Measurements from ENCODE around the gene LRPPRC. TPM values are rescaled to one million over a fixed set of nuclear protein-coding genes. Genes with fewer than 3 reads are reported as not detected.

The LRPPRC gene
- polyA plus RNA-seq, 1 of the 3 experiments (the other 2 are of a cell fraction) = 31.4 TPM

GRCh38 chr2:43946685-43947084 lies 49.1 kb downstream of the LRPPRC start:
- Histone ChIP-seq H3K27me3 (ENCODE audit: insufficient read depth) (no peaks in the 10 kb centered on the region), H3K4me2 (no peak overlapping the region), H3K9me2 (no peaks in the 10 kb centered on the region), H2AFZ (ENCODE audit: low read depth) (no peak overlapping the region), H3K79me2 (ENCODE audit: insufficient read depth) (no peaks in the 10 kb centered on the region), H3K27ac (ENCODE audit: low read depth in 2 of 2, low read length in 1 of 2) (no peak overlapping the region), H3K4me1 (ENCODE audit: control insufficient read depth in 1 of 2, insufficient read depth in 2 of 2, low read depth in 1 of 2, low read length in 1 of 2) (peaks cover 0 to 31% of the 10 kb centered on the region in 2 experiments; a peak in 2 of 4 replicates), H3F3A (replicated peaks; ENCODE audit: insufficient read depth) (peaks cover 8% of the 10 kb centered on the region), H3K36me3 (replicated peaks in 1 of 2; ENCODE audit: control insufficient read depth in 1 of 2, insufficient read depth in 2 of 2, low read length in 1 of 2) (peaks cover 81 to 93% of the 10 kb centered on the region in 2 experiments), H4K20me1 (ENCODE audit: insufficient read depth) (no peaks in the 10 kb centered on the region), H3K9ac (no peak overlapping the region), H3K9me3 (no peaks in the 10 kb centered on the region), H3K4me3 (ENCODE audit: low read depth in 2 of 2, low read length in 1 of 2) (no peak overlapping the region)
- WGBS (ENCODE audit: low lambda C conversion rate) = 97% methylated on average over 4 of the region's 4 CpGs
- TF ChIP-seq TAF1 (IDR thresholded peaks at IDR 0.05; ENCODE audit: borderline replicate concordance, low read depth, low read length) (no peak), RFX5 (IDR thresholded peaks at IDR 0.05; ENCODE audit: low read length) (no peak)
- POLR2A ChIA-PET = no interaction called here
- DNase-seq = no peak
- CTCF ChIA-PET = interaction anchor here (5.2 to 10.8 kb wide), 2 partner anchors 9 to 69 kb away, joined by 34 to 77 read pairs; no protein-coding TSS in a partner anchor

- ChIA-PET POLR2A (no interaction called here), CTCF (interaction anchor here (0.6 to 10.8 kb wide), 6 partner anchors 13 to 601 kb away, joined by 3 to 77 read pairs (median 3); no protein-coding TSS in a partner anchor)
- Histone ChIP-seq H3K36me3 (replicated peaks in 1 of 2; ENCODE audit: control insufficient read depth in 1 of 2, insufficient read depth in 2 of 2, low read length in 1 of 2) (peaks cover 89 to 99% of the 10 kb centered on the region in 2 experiments), H3K79me2 (ENCODE audit: insufficient read depth) (no peaks in the 10 kb centered on the region), H3K4me2 (no peak overlapping the region), H3K27me3 (ENCODE audit: insufficient read depth) (no peaks in the 10 kb centered on the region), H3K4me3 (ENCODE audit: low read depth in 2 of 2, low read length in 1 of 2) (no peak overlapping the region), H3K9me3 (no peaks in the 10 kb centered on the region), H4K20me1 (ENCODE audit: insufficient read depth) (no peaks in the 10 kb centered on the region), H3K9me2 (no peaks in the 10 kb centered on the region), H2AFZ (ENCODE audit: low read depth) (no peak overlapping the region), H3F3A (replicated peaks; ENCODE audit: insufficient read depth) (peaks cover 8% of the 10 kb centered on the region), H3K9ac (no peak overlapping the region), H3K27ac (ENCODE audit: low read depth in 2 of 2, low read length in 1 of 2) (no peak overlapping the region; a peak in 1 of 4 replicates), H3K4me1 (ENCODE audit: control insufficient read depth in 1 of 2, insufficient read depth in 2 of 2, low read depth in 1 of 2, low read length in 1 of 2) (peaks cover 0 to 43% of the 10 kb centered on the region in 2 experiments; a peak in 2 of 4 replicates)
- 94% methylated on average over 3 of the region's 3 CpGs for WGBS (ENCODE audit: low lambda C conversion rate)
- no peak for DNase-seq
- no peak for TF ChIP-seq REST (IDR thresholded peaks at IDR 0.05; ENCODE audit: low read depth, low read length)
- TF ChIP-seq YY1 (IDR thresholded peaks at IDR 0.05; ENCODE audit: low read depth) = no peak
- no peak for TF ChIP-seq TAF1 (IDR thresholded peaks at IDR 0.05; ENCODE audit: borderline replicate concordance, low read depth, low read length)
- TF ChIP-seq TCF12 (IDR thresholded peaks at IDR 0.05) = no peak
- TF ChIP-seq FOXJ3 (CRISPR knock-in tag; IDR thresholded peaks at IDR 0.05) = no peak
- no peak for TF ChIP-seq MXI1 (IDR thresholded peaks at IDR 0.05; ENCODE audit: low read depth, low read length)
- TF ChIP-seq GATA2 (CRISPR knock-in tag; IDR thresholded peaks at IDR 0.05) = no peak
- no peak for TF ChIP-seq GABPA (IDR thresholded peaks at IDR 0.05; ENCODE audit: low read depth)
- TF ChIP-seq FOSL2 (IDR thresholded peaks at IDR 0.05; ENCODE audit: borderline replicate concordance, low read depth) = no peak
- TF ChIP-seq MAX (IDR thresholded peaks at IDR 0.05; ENCODE audit: low read depth) = no peak
- no peak for TF ChIP-seq NRF1 (IDR thresholded peaks at IDR 0.05; ENCODE audit: low read depth, low read length)
- TF ChIP-seq, protein P1, sequence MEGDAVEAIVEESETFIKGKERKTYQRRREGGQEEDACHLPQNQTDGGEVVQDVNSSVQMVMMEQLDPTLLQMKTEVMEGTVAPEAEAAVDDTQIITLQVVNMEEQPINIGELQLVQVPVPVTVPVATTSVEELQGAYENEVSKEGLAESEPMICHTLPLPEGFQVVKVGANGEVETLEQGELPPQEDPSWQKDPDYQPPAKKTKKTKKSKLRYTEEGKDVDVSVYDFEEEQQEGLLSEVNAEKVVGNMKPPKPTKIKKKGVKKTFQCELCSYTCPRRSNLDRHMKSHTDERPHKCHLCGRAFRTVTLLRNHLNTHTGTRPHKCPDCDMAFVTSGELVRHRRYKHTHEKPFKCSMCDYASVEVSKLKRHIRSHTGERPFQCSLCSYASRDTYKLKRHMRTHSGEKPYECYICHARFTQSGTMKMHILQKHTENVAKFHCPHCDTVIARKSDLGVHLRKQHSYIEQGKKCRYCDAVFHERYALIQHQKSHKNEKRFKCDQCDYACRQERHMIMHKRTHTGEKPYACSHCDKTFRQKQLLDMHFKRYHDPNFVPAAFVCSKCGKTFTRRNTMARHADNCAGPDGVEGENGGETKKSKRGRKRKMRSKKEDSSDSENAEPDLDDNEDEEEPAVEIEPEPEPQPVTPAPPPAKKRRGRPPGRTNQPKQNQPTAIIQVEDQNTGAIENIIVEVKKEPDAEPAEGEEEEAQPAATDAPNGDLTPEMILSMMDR (IDR thresholded peaks at IDR 0.05) = no peak
- TF ChIP-seq ZBTB33 (IDR thresholded peaks at IDR 0.05; ENCODE audit: borderline replicate concordance, low read depth) = no peak
- no peak for TF ChIP-seq NFIC (IDR thresholded peaks at IDR 0.05; ENCODE audit: borderline replicate concordance)
- no peak for TF ChIP-seq FOXM1 (IDR thresholded peaks at IDR 0.05; ENCODE audit: low read depth)
- no peak for TF ChIP-seq PBX3 (IDR thresholded peaks at IDR 0.05)
- no peak for TF ChIP-seq EZH2phosphoT487 (IDR thresholded peaks at IDR 0.05; ENCODE audit: borderline replicate concordance, low read depth)
- no peak for TF ChIP-seq SIN3A (IDR thresholded peaks at IDR 0.05; ENCODE audit: borderline replicate concordance, low read depth, low read length)
- TF ChIP-seq ELF1 (IDR thresholded peaks at IDR 0.05) = no peak
Measured at GRCh38 chr2:43945439-43945838, 50.4 kb downstream of the LRPPRC start.

Measured in SK-N-SH (cell line).